ENCODE measurements around the gene CAVIN4.

- TF ChIP-seq CTCF (IDR thresholded peaks at IDR 0.05; ENCODE audit: extremely low read depth in 1 of 2, insufficient read depth in 1 of 2, low read depth in 1 of 2, low read length in 2 of 2) (peak; percentile 55 to 56), GATA2 (IDR thresholded peaks at IDR 0.05; ENCODE audit: insufficient read depth, insufficient read length, low read depth, low read length) (no peak), POLR2AphosphoS5 (IDR thresholded peaks at IDR 0.05; ENCODE audit: insufficient read depth, low read depth, low read length) (no peak), MYC (IDR thresholded peaks at IDR 0.05; ENCODE audit: low read depth, low read length) (no peak), JUN (IDR thresholded peaks at IDR 0.05; ENCODE audit: borderline replicate concordance, insufficient read depth, insufficient read length, low read depth) (no peak)
Measured at GRCh38 chr9:100602342-100602801, 24.5 kb downstream of the CAVIN4 start.
